ENCODE results near the gene DNAJB6.
"Not testable (repeated sequence)": the region's sequence is repeated elsewhere in the genome, so short reads cannot be mapped to it uniquely, and the experiment has no call there.

Gene DNAJB6

GRCh38 chr7:157312941-157313340 lies 23.9 kb upstream of the DNAJB6 start:
- no peak overlapping the region for H3K4me3 ChIP-seq (ENCODE audit: low read depth, low read length)
- TF ChIP-seq POLR2A (IDR thresholded peaks at IDR 0.05; ENCODE audit: extremely low read depth, insufficient read length): no peak
- peak; percentile 29; the same call in 1 of the 2 replicates for TF ChIP-seq MYC (IDR thresholded peaks at IDR 0.05; ENCODE audit: low read depth, low read length)
- TF ChIP-seq, protein P1, sequence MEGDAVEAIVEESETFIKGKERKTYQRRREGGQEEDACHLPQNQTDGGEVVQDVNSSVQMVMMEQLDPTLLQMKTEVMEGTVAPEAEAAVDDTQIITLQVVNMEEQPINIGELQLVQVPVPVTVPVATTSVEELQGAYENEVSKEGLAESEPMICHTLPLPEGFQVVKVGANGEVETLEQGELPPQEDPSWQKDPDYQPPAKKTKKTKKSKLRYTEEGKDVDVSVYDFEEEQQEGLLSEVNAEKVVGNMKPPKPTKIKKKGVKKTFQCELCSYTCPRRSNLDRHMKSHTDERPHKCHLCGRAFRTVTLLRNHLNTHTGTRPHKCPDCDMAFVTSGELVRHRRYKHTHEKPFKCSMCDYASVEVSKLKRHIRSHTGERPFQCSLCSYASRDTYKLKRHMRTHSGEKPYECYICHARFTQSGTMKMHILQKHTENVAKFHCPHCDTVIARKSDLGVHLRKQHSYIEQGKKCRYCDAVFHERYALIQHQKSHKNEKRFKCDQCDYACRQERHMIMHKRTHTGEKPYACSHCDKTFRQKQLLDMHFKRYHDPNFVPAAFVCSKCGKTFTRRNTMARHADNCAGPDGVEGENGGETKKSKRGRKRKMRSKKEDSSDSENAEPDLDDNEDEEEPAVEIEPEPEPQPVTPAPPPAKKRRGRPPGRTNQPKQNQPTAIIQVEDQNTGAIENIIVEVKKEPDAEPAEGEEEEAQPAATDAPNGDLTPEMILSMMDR (IDR thresholded peaks at IDR 0.05; ENCODE audit: low read depth, low read length): no peak
- TF ChIP-seq, protein P2, sequence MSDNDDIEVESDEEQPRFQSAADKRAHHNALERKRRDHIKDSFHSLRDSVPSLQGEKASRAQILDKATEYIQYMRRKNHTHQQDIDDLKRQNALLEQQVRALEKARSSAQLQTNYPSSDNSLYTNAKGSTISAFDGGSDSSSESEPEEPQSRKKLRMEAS (IDR thresholded peaks at IDR 0.05; ENCODE audit: low read depth, low read length): no peak
- DNase-seq (ENCODE audit: low read depth): peak; percentile 69

DNA sequence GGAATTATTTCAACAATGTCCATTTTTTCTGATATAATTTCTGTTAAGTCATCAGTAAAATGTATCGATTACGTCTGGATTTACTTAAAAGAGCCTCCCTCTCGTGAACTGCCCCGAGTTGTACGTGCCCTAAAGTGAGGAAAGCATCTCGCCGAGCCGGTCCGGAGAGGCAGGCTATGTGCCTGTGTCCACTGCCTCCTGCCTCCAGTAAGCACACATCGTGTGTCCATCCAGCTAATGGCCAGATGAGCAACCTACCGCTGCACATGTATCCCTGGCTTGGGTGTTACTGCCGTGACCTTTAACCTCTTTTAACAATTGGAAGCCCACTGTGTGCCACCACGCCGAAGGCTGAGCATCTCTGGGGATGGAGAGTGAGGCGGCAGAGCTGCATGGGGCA lies 23.2 kb upstream of the DNAJB6 start:
- H3K4me3 ChIP-seq (ENCODE audit: low read depth, low read length): no peak overlapping the region
- TF ChIP-seq MYC (IDR thresholded peaks at IDR 0.05; ENCODE audit: low read depth, low read length) (no peak), POLR2A (IDR thresholded peaks at IDR 0.05; ENCODE audit: extremely low read depth, insufficient read length) (no peak)
- TF ChIP-seq, protein P2 (IDR thresholded peaks at IDR 0.05; ENCODE audit: low read depth, low read length): no peak
- TF ChIP-seq, protein P1 (IDR thresholded peaks at IDR 0.05; ENCODE audit: low read depth, low read length): no peak
- no peak for DNase-seq (ENCODE audit: low read depth)

- peak; percentile 84 for DNase-seq (ENCODE audit: low read depth)
- TF ChIP-seq, protein P2 (IDR thresholded peaks at IDR 0.05; ENCODE audit: low read depth, low read length): peak; percentile 37; the same call in 1 of the 2 replicates
- TF ChIP-seq MYC (IDR thresholded peaks at IDR 0.05; ENCODE audit: low read depth, low read length): no peak
- no peak overlapping the region for H3K4me3 ChIP-seq (ENCODE audit: low read depth, low read length)
Observed at GRCh38 chr7:157318015-157318706, 18.6 kb upstream of the DNAJB6 start.

GRCh38 chr7:157320608-157320980 lies 16.2 kb upstream of the DNAJB6 start:
- TF ChIP-seq, protein P2 (IDR thresholded peaks at IDR 0.05; ENCODE audit: low read depth, low read length): no peak
- TF ChIP-seq, protein P1 (IDR thresholded peaks at IDR 0.05; ENCODE audit: low read depth, low read length): no peak
- TF ChIP-seq POLR2A (IDR thresholded peaks at IDR 0.05; ENCODE audit: extremely low read depth, insufficient read length): no peak
- H3K4me3 ChIP-seq (ENCODE audit: low read depth, low read length): no peak overlapping the region

GRCh38 chr7:157323401-157323800 lies 13.4 kb upstream of the DNAJB6 start:
- DNase-seq (ENCODE audit: low read depth): no peak
- H3K4me3 ChIP-seq (ENCODE audit: low read depth, low read length): no peak overlapping the region
- TF ChIP-seq, protein P2 (IDR thresholded peaks at IDR 0.05; ENCODE audit: low read depth, low read length): no peak
- TF ChIP-seq, protein P1 (IDR thresholded peaks at IDR 0.05; ENCODE audit: low read depth, low read length): no peak
- TF ChIP-seq MYC (IDR thresholded peaks at IDR 0.05; ENCODE audit: low read depth, low read length): no peak
- TF ChIP-seq POLR2A (IDR thresholded peaks at IDR 0.05; ENCODE audit: extremely low read depth, insufficient read length): no peak

More at GRCh38 chr7:157320608-157320980, 16.2 kb upstream of the DNAJB6 start:
- no peak for DNase-seq (ENCODE audit: low read depth)

DNA sequence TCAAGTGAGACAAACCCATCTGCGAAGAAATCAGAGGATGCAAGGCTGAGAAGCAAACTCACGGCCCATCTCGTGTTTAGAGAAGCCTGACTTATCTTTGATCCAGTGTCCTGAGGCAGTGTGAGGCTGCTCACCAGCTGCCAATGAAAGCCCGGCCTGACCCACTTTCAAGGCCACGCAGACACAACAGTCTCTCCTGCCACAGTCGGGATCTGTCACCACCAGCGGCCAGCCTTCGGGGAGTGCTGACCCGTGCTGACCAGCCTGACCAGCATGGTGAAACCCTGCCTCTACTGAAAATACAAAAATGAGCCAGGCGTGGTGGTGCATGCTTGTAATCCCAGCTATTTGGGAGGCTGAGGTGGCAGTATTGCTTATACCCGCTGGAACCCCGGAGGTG lies 7.4 kb upstream of the DNAJB6 start:
- DNase-seq (ENCODE audit: low read depth): no peak
- H3K4me3 ChIP-seq (ENCODE audit: low read depth, low read length): no peak overlapping the region
- TF ChIP-seq, protein P1 (IDR thresholded peaks at IDR 0.05; ENCODE audit: low read depth, low read length): no peak
- TF ChIP-seq, protein P2 (IDR thresholded peaks at IDR 0.05; ENCODE audit: low read depth, low read length): no peak
- TF ChIP-seq POLR2A (IDR thresholded peaks at IDR 0.05; ENCODE audit: extremely low read depth, insufficient read length): no peak
- TF ChIP-seq MYC (IDR thresholded peaks at IDR 0.05; ENCODE audit: low read depth, low read length): no peak

DNA sequence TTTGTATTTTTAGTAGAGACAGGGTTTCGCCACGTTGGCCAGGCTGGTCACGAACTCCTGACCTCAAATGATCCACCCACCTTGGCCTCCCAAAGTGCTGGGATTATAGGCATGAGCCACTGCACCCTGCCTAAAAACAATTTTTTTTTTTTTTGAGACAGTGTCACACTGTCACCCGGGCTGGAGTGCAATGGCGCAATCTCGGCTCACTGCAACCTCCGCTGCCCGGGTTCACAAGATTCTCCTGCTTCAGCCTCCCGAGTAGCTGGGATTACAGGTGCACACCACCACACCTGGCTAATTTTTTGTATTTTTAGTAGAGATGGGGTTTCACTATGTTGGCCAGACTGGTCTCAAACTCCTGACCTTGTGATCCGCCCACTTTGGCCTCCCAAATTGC lies 6.2 kb upstream of the DNAJB6 start:
- not testable (repeated sequence) for H3K4me3 ChIP-seq (ENCODE audit: low read depth, low read length); DNase-seq (ENCODE audit: low read depth)

DNA sequence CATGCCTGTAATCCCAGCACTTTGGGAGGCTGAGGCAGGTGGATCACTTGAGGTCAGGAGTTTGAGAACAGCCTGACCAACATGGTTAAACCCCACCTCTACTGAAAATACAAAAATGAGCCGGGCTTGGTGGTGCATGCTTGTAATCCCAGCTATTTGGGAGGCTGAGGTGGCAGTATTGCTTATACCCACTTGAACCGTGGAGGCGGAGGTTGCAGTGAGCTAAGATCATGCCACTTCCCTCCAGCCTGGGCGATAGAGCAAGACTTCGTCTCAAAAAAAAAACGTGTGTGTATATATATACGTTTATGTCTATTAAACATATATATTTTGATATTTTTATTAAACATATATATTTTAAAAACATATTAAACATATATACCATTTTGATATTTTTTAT lies 5.8 kb upstream of the DNAJB6 start:
- H3K4me3 ChIP-seq (ENCODE audit: low read depth, low read length); DNase-seq (ENCODE audit: low read depth): not testable (repeated sequence)
